Germinal center (tissue), 1 donor: ENCODE results near the gene DNASE1L1.

Experiments used
- DNase-seq: peaks from one replicate; pipeline ENCODE4 v3.0.0; 2012; ENCODE audit warnings: mixed read lengths, low spot score

DNASE1L1 gene

GRCh38 chrX:154382483-154383069, 26.5 kb downstream of the DNASE1L1 start:
- DNase-seq: no peak

GRCh38 chrX:154381271-154381670, 27.8 kb downstream of the DNASE1L1 start:
- DNase-seq: no peak

GRCh38 chrX:154380787-154381186, 28.3 kb downstream of the DNASE1L1 start:
- no peak for DNase-seq

- DNase-seq: no peak
These were observed 28.9 kb downstream of the DNASE1L1 start for GRCh38 chrX:154380153-154380552.

GRCh38 chrX:154379569-154379951, 29.5 kb downstream of the DNASE1L1 start:
- DNase-seq: no peak

GRCh38 chrX:154378799-154379568, 30.1 kb downstream of the DNASE1L1 start, which contains the start of gene EMD:
Gene EMD (plus strand): TSS chrX:154379295. CDS start chrX:154379485, 190 bp downstream.
- DNase-seq: peak; percentile 88

- peak; percentile 87 for DNase-seq
These were observed 30.8 kb downstream of the DNASE1L1 start for GRCh38 chrX:154378059-154378798.

GRCh38 chrX:154376774-154377173, 32.3 kb downstream of the DNASE1L1 start:
- DNase-seq: no peak

GRCh38 chrX:154375156-154375504, 33.9 kb downstream of the DNASE1L1 start:
- no peak for DNase-seq

- no peak for DNase-seq
These were observed 34.5 kb downstream of the DNASE1L1 start, which contains the start of gene FLNA for GRCh38 chrX:154374313-154375155. Gene FLNA (minus strand): TSS chrX:154374634. CDS start chrX:154371245, 3,389 bp downstream.

GRCh38 chrX:154373340-154374306, 35.4 kb downstream of the DNASE1L1 start:
- no peak for DNase-seq

- DNase-seq: no peak
These were observed 36.4 kb downstream of the DNASE1L1 start for GRCh38 chrX:154372612-154373022.

- DNase-seq: no peak
These were observed 37.2 kb downstream of the DNASE1L1 start for GRCh38 chrX:154371789-154372300.

GRCh38 chrX:154371017-154371788, 37.9 kb downstream of the DNASE1L1 start:
- DNase-seq: peak; percentile 82

GRCh38 chrX:154370300-154371016, 38.6 kb downstream of the DNASE1L1 start:
- DNase-seq: no peak

GRCh38 chrX:154369449-154370299, 39.4 kb downstream of the DNASE1L1 start:
- no peak for DNase-seq

- DNase-seq: no peak
These were observed 40.2 kb downstream of the DNASE1L1 start for GRCh38 chrX:154368630-154369448.
